GM18507 (cell line): ENCODE data around the gene GPR15LG.
"Not testable (repeated sequence)": the region's sequence is repeated elsewhere in the genome, so short reads cannot be mapped to it uniquely, and the experiment has no call there.

Experiments
- DNase-seq: peaks from one replicate; pipeline ENCODE4 v3.0.0; 2011; ENCODE audit warnings: low read depth; ENCODE audit not compliant: insufficient read length; ENCODE audit errors: extremely low spot score
- FAIRE-seq: peaks from 2 replicates; lab custom pipeline; 2011; peaks lifted over from hg19 to GRCh38; lab: Jason Lieb, UNC

GPR15LG gene

DNA sequence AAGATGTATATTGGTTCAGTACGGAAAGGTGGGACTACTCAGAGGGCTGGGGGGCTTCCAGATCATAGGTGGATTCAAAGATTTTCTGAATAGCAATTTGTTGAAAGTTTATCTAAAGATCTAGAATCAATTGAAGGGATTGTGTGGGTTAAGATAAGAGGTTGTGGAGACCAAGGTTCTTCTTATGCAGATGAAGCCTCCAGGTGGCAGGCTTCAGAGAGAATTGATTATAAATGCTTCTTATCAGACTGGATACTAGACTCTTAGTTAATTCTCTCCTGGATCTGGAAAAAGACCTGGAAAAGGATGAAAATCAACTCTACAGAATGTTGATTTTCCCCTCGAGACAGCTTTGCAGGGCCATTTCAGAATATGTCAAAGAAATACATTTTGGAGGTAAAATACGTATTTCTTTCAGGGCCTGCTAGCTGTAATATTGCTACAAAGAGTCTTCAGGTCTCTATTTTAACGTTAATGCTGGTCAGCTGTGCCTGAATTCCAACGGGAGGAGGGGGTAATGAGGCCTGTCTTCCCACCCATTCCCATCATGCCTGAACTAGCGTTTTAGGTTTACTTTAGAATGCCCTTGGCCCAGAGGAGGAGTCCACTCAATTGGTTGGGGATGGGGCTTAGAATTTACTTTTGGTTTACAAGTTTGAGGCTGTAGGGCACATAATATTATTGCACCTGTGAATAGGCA, 12.8 kb upstream of the GPR15LG start:
- FAIRE-seq (peak; percentile 39), DNase-seq (no peak)

DNA sequence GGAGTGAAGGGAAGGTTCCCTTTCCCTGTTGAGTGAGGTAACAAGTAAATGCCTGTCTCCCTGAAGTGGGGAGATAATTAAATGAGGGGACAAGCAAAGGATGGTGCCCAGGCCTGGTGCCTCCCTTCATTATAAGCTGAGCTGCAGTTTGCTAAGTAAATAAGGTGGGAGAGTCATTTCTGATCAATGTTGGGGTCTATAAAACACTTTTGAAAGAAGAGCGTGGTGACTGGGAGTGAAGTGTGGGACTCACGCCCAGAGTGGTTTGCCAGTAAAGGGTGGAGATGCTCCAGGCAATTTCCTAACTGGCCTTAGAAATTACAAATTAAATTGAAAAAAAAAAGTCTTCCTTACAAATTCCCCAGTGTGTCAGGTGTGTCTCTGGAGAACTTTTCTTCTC, 9.6 kb upstream of the GPR15LG start:
- no peak for DNase-seq
- FAIRE-seq = no peak

DNA sequence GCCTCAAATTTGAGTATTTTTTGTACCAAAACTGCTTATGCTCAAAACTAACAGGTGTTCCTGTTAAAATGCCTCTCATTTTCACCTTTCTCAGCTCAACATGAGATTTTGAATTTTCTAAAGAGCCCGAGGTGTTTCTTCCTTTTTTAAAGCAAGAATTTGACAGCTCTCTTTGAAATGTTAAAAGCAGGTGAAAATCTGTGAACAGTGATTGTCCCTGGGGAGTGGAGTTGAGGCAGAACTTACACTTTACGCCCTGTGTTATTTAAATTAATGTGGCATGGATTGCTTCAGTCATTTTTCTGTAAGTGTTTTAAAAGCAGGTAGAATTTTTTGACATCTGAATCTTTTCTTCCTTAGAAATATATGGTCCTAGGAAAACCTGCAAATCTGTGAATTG, 9.2 kb upstream of the GPR15LG start:
- DNase-seq (no peak), FAIRE-seq (no peak)

GRCh38 chr10:84166620-84167288, 6.8 kb upstream of the GPR15LG start:
- FAIRE-seq (peak; percentile 26), DNase-seq (no peak)

DNA sequence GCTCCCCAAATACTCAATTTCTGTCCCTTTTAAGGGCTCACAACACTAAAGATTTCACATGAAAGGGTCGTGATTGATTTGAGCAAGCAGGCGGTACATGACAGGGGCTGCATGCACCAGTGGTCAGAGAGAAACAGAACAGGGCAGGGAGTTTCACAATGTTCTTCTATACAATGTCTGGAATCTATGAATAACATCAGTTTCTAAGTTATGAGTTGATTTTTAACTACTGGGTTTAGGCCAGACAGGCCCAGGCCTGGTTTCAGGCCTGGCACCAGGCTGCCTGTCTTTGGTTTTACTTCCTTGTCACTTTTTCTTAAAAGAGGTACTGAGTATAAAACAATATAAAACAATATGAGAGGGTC, 6.3 kb upstream of the GPR15LG start:
- FAIRE-seq = peak; percentile 87
- DNase-seq = not testable (repeated sequence)

DNA sequence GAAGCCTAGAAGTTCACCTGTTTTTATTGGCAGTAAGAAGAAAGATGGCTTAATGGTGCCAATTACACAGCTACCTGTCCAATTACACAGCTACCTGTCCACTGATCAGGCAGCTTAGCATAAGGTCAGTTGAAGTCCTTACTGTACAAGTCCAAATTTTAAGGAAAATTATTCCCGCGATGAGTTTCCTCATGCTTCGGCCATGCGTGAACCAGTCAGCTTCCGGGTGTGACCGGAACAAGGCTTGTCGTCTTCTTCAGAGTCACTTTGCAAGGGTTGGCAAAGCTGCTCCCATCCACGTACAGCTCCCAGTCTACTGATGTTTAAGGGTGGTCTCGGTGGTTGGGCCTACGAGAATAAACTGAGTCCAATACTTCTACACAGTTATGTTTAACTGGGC, 5.2 kb upstream of the GPR15LG start:
- FAIRE-seq, DNase-seq: not testable (repeated sequence)

DNA sequence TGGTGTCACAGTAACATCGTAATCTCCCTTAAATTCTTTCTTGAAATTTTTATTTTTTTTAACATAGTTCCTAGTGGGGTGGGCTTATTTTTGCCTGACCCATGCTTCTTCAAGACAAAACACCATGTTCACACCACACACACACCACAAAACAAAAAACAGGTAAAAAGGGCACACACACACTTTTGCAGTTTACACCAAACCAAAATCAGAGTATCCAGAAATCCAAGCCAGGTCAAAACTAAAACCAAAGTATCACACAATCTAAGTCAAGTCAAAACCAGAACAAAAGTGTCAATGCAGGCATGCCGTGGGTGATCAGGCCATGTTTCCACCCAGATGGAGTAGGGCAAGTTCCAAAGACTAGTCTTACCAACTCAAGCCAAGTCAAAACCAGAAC, 2.4 kb upstream of the GPR15LG start:
- DNase-seq, FAIRE-seq: not testable (repeated sequence)

GRCh38 chr10:84171700-84172466, 1.7 kb upstream of the GPR15LG start:
- peak; percentile 84 for FAIRE-seq
- not testable (repeated sequence) for DNase-seq

DNA sequence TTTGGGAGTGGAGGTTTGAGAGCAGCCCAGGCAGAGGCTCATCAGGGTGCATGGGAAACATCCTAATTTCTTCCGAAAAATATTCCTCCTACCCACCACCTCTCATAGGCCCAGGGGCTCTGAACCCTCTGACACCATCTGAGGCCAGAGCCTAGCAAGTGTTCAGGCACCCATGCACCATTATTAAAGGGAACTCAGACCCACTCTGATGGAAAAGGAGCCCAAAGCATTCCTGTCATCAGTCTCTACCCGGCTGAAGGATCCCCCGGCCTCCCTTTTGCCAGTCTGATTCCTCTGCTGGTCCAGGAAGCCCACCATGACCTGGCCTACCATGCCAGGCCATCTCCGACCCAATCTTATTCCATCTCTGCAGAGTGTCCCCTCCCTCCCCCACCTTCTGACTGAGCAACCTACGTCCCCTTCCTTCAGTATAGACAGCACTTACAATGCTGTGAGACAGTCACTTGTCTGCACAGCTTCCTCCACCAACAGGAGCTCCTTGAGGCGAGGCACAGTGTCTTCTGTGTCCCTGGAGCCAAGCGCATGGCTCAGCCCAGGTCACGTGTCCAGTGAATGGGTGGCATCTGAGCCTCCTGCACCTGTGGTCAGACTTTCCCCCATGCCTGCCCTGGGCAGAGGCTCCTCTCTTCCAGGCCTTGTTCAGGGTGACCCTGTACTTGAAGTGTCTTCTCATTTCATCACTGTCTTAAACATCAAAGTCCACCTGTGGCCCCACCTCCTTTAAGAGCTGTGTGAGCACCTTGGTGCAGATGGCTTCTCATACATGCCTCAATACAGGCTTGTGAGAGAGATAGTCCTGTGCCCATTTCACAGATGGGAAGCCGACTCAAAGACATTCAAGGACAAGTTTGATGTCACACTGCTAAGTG, 889 bp upstream of the GPR15LG start:
- no peak for FAIRE-seq

DNA sequence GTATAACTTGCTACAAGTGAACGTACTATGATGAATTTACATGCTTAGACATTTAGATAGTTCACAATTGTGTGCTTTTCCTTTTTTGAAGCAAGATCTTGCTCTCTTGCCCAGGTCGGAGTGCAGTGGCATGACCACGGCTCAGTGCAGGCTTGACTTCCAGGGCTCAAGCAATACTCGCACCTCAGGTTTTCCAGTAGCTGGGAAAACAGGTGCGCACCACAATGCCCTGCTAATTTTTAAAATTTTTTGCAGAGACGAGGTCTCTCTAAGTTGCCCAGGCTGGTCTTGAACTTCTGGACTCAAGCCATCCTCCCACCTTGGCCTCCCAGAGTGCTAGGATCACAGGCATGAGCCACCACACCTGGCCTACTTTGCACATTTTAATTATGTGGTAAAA, 1.8 kb downstream of the GPR15LG start:
- FAIRE-seq (no peak), DNase-seq (no peak)

More for the DNA sequence above, 889 bp upstream of the GPR15LG start:
- DNase-seq = no peak

GRCh38 chr10:84176351-84176750, 2.8 kb downstream of the GPR15LG start:
- FAIRE-seq (no peak), DNase-seq (no peak)

DNA sequence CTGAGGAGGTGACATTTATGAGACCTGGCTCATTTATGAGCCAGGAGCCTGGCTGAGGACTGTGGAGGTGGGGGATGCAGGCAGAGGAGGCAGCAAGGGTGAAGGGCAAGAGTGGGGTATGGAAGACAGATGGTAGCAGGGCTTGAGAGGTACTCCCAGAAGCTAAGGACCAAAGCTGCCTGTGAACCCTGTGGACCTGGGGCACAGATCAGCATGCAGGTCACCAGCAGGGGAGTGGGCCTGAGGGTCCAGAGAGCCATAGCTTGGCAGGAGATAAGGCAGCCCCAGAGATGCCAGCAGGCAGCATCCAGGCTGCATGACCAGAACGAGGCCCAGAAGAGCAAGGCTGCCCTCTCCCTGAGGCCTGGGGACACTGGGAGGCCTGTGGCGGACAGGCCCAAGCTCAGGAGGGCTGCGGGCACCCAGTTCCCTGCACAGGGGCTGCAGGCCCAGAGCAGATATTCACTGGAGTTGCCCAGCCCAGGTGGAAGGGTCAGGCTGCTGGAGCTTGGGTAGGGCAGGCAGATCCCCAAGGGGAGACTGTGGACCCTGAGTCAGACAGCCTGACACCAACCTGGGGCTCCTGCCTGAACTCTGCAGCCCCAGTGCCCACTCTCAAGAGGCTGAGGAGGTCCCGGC, 3.4 kb downstream of the GPR15LG start:
- no peak for FAIRE-seq
- DNase-seq = no peak

GRCh38 chr10:84177541-84178141, 4.0 kb downstream of the GPR15LG start:
- DNase-seq (no peak), FAIRE-seq (peak; percentile 90)

DNA sequence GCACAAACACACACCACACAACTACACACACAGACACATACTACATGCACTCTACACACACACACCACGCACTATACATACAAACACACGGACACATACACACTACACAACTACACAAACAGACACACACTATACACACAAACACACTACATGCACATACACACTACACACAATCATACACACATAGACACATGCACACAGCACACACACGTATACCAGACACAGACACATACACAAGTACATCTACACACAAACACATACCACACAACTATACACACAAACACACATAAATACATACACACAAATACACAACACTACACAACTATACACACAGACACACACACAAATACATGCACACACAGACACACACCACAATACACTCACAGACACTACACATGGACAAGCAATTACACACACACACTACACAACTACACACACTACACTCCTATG, 4.6 kb downstream of the GPR15LG start:
- FAIRE-seq = no peak

DNA sequence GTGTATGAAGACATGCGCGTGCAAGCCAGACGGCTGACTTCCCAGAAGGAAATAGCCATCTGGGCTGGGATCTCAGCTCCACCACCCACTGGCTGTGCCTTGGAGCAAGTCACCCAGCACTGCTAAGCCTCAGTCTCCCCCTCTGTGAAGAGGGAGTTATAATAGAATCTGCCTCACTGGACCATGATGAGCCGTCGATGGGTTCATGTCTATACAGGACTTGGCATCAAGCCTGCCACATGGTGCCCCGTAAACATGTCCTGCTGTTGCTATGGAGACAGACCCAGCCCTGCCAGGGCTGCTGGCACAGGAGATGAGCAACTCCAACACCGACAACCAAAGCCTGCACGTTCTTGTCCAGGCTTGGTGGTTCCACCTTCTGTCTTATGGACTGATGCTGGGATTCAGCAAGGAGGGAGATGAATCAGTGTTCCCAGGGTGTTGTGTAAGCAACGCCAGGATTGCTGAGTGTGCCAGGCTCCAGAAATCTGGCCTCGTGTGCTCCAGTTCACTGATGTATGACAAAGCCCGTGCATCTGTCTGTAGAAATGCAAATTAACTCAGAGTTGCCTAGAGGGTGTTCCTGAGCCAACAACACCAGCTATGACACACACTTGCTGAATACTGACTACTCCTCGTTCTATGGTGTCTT, 5.6 kb downstream of the GPR15LG start:
- DNase-seq (no peak), FAIRE-seq (peak; percentile 60)

More for the DNA sequence above, 4.6 kb downstream of the GPR15LG start:
- no peak for DNase-seq

DNA sequence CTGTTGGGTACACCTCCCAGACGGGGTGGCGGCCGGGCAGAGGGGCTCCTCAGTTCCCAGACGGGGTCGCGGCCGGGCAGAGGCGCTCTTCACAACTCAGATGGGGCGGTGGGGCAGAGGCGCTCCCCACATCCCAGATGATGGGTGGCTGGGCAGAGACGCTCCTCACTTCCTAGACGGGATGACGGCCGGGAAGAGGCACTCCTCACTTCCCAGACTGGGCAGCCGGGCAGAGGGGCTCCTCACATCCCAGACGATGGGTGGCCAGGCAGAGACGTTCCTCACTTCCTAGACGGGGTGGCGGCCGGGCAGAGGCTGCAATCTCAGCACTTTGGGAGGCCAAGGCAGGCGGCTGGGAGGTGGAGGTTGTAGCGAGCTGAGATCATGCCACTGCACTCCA, 6.8 kb downstream of the GPR15LG start:
- DNase-seq, FAIRE-seq: not testable (repeated sequence)

GRCh38 chr10:84181631-84182030, 8.0 kb downstream of the GPR15LG start:
- DNase-seq (no peak), FAIRE-seq (no peak)

GRCh38 chr10:84184517-84184916, 10.9 kb downstream of the GPR15LG start:
- no peak for FAIRE-seq
- no peak for DNase-seq
